ENCODE results near the gene GJC1. TPM values are rescaled to one million over a fixed set of nuclear protein-coding genes. Genes with fewer than 3 reads are reported as not detected.

Gene GJC1
- polyA plus RNA-seq, 5 donors, result 36.5 to 45.7 (median 39.9) TPM

Other genes starting within 250 kb of the GJC1 start
- gene MEIOC, start 173.8 kb downstream of the GJC1 start, polyA plus RNA-seq (ENCODE audit: insufficient read depth in 1 of 5, insufficient read length in 5 of 5, low replicate concordance in 1 of 5), result 1 to 10 TPM in 4 of 5 donors, under 1 TPM in 1; 0.82 to 1.9 (median 1.2) TPM
- gene CCDC43, start 140.5 kb downstream of the GJC1 start, polyA plus RNA-seq (ENCODE audit: insufficient read depth in 1 of 5, insufficient read length in 5 of 5, low replicate concordance in 1 of 5), result 10 to 100 TPM; 25.2 to 35.7 (median 31.7) TPM
- gene DBF4B, start 121.6 kb downstream of the GJC1 start, polyA plus RNA-seq (ENCODE audit: insufficient read depth in 1 of 5, insufficient read length in 5 of 5, low replicate concordance in 1 of 5), result 10 to 100 TPM; 13.1 to 20.1 (median 15.6) TPM
- 1 to 10 TPM; 1.5 to 3.4 (median 2.8) TPM for gene ADAM11, start 71.3 kb downstream of the GJC1 start, polyA plus RNA-seq (ENCODE audit: insufficient read depth in 1 of 5, insufficient read length in 5 of 5, low replicate concordance in 1 of 5)
- gene HIGD1B, start 17.6 kb upstream of the GJC1 start, polyA plus RNA-seq (ENCODE audit: insufficient read depth in 1 of 5, insufficient read length in 5 of 5, low replicate concordance in 1 of 5), result 10 to 100 TPM; 13.0 to 21.7 (median 17.7) TPM
- 10 to 100 TPM; 77.7 to 95.7 (median 92.8) TPM for gene EFTUD2, start 69.2 kb upstream of the GJC1 start, polyA plus RNA-seq (ENCODE audit: insufficient read depth in 1 of 5, insufficient read length in 5 of 5, low replicate concordance in 1 of 5)
- under 1 TPM; 0.19 to 0.95 (median 0.58) TPM for gene GFAP, start 85.2 kb upstream of the GJC1 start, polyA plus RNA-seq (ENCODE audit: insufficient read depth in 1 of 5, insufficient read length in 5 of 5, low replicate concordance in 1 of 5)
- 10 to 100 TPM; 10.8 to 22.9 (median 14.5) TPM for gene KIF18B, start 117.5 kb upstream of the GJC1 start, polyA plus RNA-seq (ENCODE audit: insufficient read depth in 1 of 5, insufficient read length in 5 of 5, low replicate concordance in 1 of 5)
- 1 to 10 TPM; 1.5 to 4.7 (median 2.4) TPM for gene C1QL1, start 138.0 kb upstream of the GJC1 start, polyA plus RNA-seq (ENCODE audit: insufficient read depth in 1 of 5, insufficient read length in 5 of 5, low replicate concordance in 1 of 5)
- 10 to 100 TPM; 37.3 to 54.2 (median 48.5) TPM for gene DCAKD, start 221.3 kb upstream of the GJC1 start, polyA plus RNA-seq (ENCODE audit: insufficient read depth in 1 of 5, insufficient read length in 5 of 5, low replicate concordance in 1 of 5)
- gene NMT1, start 231.0 kb upstream of the GJC1 start, polyA plus RNA-seq (ENCODE audit: insufficient read depth in 1 of 5, insufficient read length in 5 of 5, low replicate concordance in 1 of 5), result 10 to 100 TPM; 58.8 to 74.3 (median 63.0) TPM